ENCODE results near the gene CYFIP2.

Gene CYFIP2

DNA sequence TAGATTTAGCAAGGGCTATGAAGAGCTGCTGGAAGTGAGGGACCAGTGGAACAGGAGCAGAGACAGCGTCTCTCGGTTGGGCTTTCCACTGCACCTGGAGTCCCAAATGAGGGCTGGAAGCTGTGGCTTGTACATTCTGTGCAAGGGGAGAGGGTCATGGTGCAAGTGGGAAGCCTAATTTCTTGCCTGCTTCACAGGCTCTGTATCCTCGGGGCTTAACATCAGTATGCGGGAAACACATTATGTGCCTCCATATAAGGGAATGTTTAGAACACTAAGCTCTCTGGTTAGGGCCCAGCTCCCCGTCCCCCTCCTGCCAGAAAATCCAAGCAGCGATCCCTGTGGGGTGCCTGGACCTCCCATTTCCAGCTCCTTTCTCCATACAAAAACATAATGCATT, 105.0 kb downstream of the CYFIP2 start:
- TF ChIP-seq, protein P1, sequence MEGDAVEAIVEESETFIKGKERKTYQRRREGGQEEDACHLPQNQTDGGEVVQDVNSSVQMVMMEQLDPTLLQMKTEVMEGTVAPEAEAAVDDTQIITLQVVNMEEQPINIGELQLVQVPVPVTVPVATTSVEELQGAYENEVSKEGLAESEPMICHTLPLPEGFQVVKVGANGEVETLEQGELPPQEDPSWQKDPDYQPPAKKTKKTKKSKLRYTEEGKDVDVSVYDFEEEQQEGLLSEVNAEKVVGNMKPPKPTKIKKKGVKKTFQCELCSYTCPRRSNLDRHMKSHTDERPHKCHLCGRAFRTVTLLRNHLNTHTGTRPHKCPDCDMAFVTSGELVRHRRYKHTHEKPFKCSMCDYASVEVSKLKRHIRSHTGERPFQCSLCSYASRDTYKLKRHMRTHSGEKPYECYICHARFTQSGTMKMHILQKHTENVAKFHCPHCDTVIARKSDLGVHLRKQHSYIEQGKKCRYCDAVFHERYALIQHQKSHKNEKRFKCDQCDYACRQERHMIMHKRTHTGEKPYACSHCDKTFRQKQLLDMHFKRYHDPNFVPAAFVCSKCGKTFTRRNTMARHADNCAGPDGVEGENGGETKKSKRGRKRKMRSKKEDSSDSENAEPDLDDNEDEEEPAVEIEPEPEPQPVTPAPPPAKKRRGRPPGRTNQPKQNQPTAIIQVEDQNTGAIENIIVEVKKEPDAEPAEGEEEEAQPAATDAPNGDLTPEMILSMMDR (IDR thresholded peaks at IDR 0.05; ENCODE audit: low read depth, low read length), result no peak
- H3K4me3 ChIP-seq (ENCODE audit: low read depth, low read length), result no peak overlapping the region

DNA sequence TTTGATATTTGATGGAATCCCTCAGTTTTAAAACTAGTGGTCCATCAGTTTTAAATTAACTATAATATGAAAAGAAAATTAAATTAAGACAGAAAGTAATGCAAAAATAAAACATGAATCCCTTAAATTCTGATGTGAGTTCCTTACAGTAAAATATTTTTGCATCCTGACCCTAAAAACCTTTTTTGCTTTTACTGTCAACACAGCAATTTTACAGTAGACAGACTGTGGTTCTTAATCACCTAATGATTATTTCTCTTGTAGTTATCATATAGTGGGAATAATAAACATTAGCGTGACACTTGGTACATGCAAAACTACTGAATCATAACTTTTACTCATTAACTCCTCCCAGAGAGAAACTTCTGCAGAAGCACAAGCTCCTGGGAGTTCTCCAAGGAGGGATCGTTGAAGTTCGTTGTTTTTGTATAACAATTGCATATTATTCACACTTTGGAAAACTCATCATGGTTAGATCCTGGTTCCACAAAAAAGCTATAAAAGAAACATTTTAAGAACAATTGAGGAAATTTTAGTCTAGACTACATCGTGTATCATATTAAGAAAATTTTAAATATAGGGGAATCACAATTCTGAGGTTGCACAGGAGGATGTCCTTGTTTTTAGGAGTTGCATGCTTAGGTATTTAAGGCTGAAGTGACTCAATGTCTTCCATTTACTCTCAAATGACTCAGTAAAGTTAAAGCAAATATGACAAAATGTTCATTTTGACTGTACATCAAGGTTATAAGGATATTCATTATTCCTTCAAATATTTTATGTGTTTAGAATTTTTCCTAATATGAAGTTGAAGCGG, 105.9 kb downstream of the CYFIP2 start:
- TF ChIP-seq, protein P1 (IDR thresholded peaks at IDR 0.05; ENCODE audit: low read depth, low read length), result no peak
- no peak overlapping the region for H3K4me3 ChIP-seq (ENCODE audit: low read depth, low read length)

DNA sequence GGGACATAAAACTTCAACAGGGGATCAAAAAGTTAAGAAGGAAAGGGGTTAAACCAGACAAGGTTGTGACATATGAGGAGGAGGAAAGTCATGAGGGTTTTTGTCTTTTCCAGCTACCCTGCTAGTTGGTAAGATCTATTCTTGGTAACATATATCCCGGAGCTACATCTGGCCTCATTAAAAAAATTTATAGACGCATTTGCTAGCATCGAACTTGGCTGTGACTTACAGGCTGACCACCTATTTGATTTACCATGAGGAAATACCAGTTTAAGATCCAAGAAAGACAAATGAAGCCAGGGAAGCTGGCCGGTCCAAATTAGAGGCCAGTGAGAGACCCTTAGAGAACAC, 106.5 kb downstream of the CYFIP2 start:
- TF ChIP-seq, protein P1 (IDR thresholded peaks at IDR 0.05; ENCODE audit: low read depth, low read length), result no peak
- H3K4me3 ChIP-seq (ENCODE audit: low read depth, low read length), result no peak overlapping the region

DNA sequence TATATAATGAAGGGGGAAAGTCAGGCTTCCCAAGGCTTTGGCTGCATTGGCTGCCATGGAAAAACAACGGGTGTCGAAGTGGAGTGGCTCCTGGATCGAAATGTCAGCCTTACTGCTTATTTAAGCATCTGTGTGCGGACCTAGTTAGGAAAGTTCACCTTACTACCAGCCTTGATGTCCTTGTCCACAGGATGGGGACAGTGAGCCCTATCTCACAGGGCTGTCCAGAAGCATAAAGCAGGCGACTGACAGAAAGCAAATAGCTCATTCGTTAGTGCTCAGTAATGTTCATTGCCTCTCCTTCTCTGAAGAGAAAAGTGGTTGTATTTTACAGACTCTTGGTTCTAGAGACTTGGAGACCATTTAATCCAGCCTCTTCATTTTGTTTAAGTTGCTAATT, 112.6 kb downstream of the CYFIP2 start:
- TF ChIP-seq, protein P1 (IDR thresholded peaks at IDR 0.05; ENCODE audit: low read depth, low read length), result no peak

GRCh38 chr5:157379983-157380382, 114.1 kb downstream of the CYFIP2 start:
- TF ChIP-seq, protein P1 (IDR thresholded peaks at IDR 0.05; ENCODE audit: low read depth, low read length), result no peak
- no peak overlapping the region for H3K4me3 ChIP-seq (ENCODE audit: low read depth, low read length)

More for the DNA sequence above, 112.6 kb downstream of the CYFIP2 start:
- H3K4me3 ChIP-seq (ENCODE audit: low read depth, low read length), result no peak overlapping the region

- H3K4me3 ChIP-seq (ENCODE audit: low read depth, low read length), result no peak overlapping the region
- TF ChIP-seq, protein P1 (IDR thresholded peaks at IDR 0.05; ENCODE audit: low read depth, low read length), result no peak
Measured at GRCh38 chr5:157381746-157382145, 115.8 kb downstream of the CYFIP2 start.

GRCh38 chr5:157382996-157383800, 117.3 kb downstream of the CYFIP2 start:
- H3K4me3 ChIP-seq (ENCODE audit: low read depth, low read length), result no peak overlapping the region
- TF ChIP-seq, protein P1 (IDR thresholded peaks at IDR 0.05; ENCODE audit: low read depth, low read length), result no peak
